ENCODE data around the gene SLC48A1.

DNA sequence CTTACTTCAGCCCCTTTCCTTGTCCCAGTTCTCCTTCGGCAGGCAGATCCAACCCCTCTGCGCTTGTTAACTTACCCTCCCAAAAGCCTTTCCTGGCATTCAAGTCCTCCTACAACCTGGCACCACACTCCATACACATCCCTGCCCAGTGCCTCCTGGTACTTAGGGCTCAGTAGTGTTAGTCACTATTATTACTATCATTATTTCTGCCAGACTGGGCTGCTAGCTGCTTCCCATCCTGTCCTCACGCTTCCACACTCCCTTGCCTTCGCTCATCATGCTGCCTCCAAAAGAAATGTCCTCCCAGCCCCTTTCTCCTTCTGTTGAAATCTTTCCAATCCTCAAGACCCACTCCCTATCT, 48.3 kb downstream of the SLC48A1 start:
- TF ChIP-seq CTCF (conservative IDR thresholded peaks at IDR 0.05 in 1 of 2, IDR thresholded peaks at IDR 0.05 in 1 of 2; ENCODE audit: low read depth in 1 of 2, low read length in 2 of 2) (no peak), EZH2 (IDR thresholded peaks at IDR 0.05; ENCODE audit: low read length, missing control alignments) (no peak)
